Measurements from ENCODE around the gene PADI1.

- TF ChIP-seq POLR2A (IDR thresholded peaks at IDR 0.05), result no peak
- TF ChIP-seq, protein P1, sequence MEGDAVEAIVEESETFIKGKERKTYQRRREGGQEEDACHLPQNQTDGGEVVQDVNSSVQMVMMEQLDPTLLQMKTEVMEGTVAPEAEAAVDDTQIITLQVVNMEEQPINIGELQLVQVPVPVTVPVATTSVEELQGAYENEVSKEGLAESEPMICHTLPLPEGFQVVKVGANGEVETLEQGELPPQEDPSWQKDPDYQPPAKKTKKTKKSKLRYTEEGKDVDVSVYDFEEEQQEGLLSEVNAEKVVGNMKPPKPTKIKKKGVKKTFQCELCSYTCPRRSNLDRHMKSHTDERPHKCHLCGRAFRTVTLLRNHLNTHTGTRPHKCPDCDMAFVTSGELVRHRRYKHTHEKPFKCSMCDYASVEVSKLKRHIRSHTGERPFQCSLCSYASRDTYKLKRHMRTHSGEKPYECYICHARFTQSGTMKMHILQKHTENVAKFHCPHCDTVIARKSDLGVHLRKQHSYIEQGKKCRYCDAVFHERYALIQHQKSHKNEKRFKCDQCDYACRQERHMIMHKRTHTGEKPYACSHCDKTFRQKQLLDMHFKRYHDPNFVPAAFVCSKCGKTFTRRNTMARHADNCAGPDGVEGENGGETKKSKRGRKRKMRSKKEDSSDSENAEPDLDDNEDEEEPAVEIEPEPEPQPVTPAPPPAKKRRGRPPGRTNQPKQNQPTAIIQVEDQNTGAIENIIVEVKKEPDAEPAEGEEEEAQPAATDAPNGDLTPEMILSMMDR (IDR thresholded peaks at IDR 0.05), result no peak
Measured at GRCh38 chr1:17200246-17200645, 4.7 kb upstream of the PADI1 start.
